MM.1S (cell line): ENCODE measurements around the gene KCNMB2.

Experiments used
- DNase-seq: peaks from one replicate; pipeline ENCODE4 v3.0.0-alpha.2; 2015
- H2AFZ ChIP-seq: fragments of 300-600 bp; sonication (generic); 2 replicates; pipeline ENCODE4 v1.6.0; 2016; ENCODE audit warnings: antibody characterized with exemption, low read length
- H3F3A ChIP-seq: fragments of 300-600 bp; sonication (generic); 2 replicates; pipeline ENCODE4 v1.6.1; 2016; ENCODE audit warnings: mild to moderate bottlenecking, antibody characterized with exemption, low read length, moderate library complexity, mixed read lengths; ENCODE audit not compliant: insufficient read depth
- H3K27ac ChIP-seq: fragments of 300-600 bp; sonication (generic); 2 replicates; pipeline ENCODE4 v1.5.1; 2016; ENCODE audit warnings: mild to moderate bottlenecking, low read length
- H3K27me3 ChIP-seq: fragments of 300-600 bp; sonication (generic); replicated peaks from 2 replicates; pipeline ENCODE4 v1.6.0; 2016; ENCODE audit warnings: low read length; ENCODE audit not compliant: insufficient read depth
- H3K36me3 ChIP-seq: fragments of 300-600 bp; sonication (generic); replicated peaks from 2 replicates; pipeline ENCODE4 v1.6.1; 2016; ENCODE audit warnings: mild to moderate bottlenecking, low read length, mixed read lengths; ENCODE audit not compliant: insufficient read depth
- H3K4me1 ChIP-seq: fragments of 300-600 bp; sonication (generic); 2 replicates; pipeline ENCODE4 v1.6.1; 2016; ENCODE audit warnings: low read length, mixed read lengths
- H3K4me2 ChIP-seq: fragments of 300-600 bp; sonication (generic); 2 replicates; pipeline ENCODE4 v1.6.0; 2016; ENCODE audit warnings: low read depth, low read length
- H3K4me3 ChIP-seq: fragments of 300-600 bp; sonication (generic); 2 replicates; pipeline ENCODE4 v1.5.1; 2016; ENCODE audit warnings: low read length, mixed read lengths
- H3K79me2 ChIP-seq: fragments of 300-600 bp; sonication (generic); 2 replicates; pipeline ENCODE4 v1.6.1; 2016; ENCODE audit warnings: mixed run types, low read length, mixed read lengths
- H3K9ac ChIP-seq: fragments of 300-600 bp; sonication (generic); 2 replicates; pipeline ENCODE4 v1.6.1; 2016; ENCODE audit warnings: low read length, mixed read lengths
- H3K9me2 ChIP-seq: fragments of 300-600 bp; sonication (generic); replicated peaks from 2 replicates; pipeline ENCODE4 v1.6.1; 2016; ENCODE audit warnings: mild to moderate bottlenecking, low read length, mixed read lengths; ENCODE audit not compliant: insufficient read depth
- H3K9me3 ChIP-seq: fragments of 300-600 bp; sonication (generic); replicated peaks from 2 replicates; pipeline ENCODE4 v1.6.1; 2016; ENCODE audit warnings: mild to moderate bottlenecking, low read length, mixed read lengths; ENCODE audit not compliant: insufficient read depth
- H4K20me1 ChIP-seq: fragments of 300-600 bp; sonication (generic); 2 replicates; pipeline ENCODE4 v1.6.1; 2016; ENCODE audit warnings: mild to moderate bottlenecking, low read length, moderate library complexity, mixed read lengths; ENCODE audit not compliant: insufficient read depth
- CTCF ChIP-seq: fragments of 300-600 bp; sonication (generic); IDR thresholded peaks from 2 replicates; pipeline ENCODE4 v1.5.1; 2016; ENCODE audit warnings: antibody characterized with exemption, low read length, mixed read lengths
- EZH2 ChIP-seq: fragments of 300-600 bp; sonication (generic); optimal IDR thresholded peaks from 2 replicates; pipeline ENCODE3; 2017; ENCODE audit warnings: low read depth, mild to moderate bottlenecking, antibody characterized with exemption, low read length, mixed read lengths
- EZH2phosphoT487 ChIP-seq: fragments of 300-600 bp; sonication (generic); IDR thresholded peaks from 2 replicates; pipeline ENCODE4 v1.6.1; 2018; ENCODE audit warnings: antibody characterized with exemption, low read length

Gene KCNMB2

GRCh38 chr3:178732824-178733223, 196.6 kb downstream of the KCNMB2 start:
- no peak overlapping the region for H3K4me2 ChIP-seq
- no peaks in the 10 kb centered on the region for H3K79me2 ChIP-seq
- H3K9me2 ChIP-seq: no peaks in the 10 kb centered on the region
- H3K9me3 ChIP-seq: no peaks in the 10 kb centered on the region
- DNase-seq: no peak
- no peaks in the 10 kb centered on the region for H3F3A ChIP-seq
- H3K27me3 ChIP-seq: no peaks in the 10 kb centered on the region
- H3K4me1 ChIP-seq: no peaks in the 10 kb centered on the region
- no peak overlapping the region for H2AFZ ChIP-seq
- H3K36me3 ChIP-seq: no peaks in the 10 kb centered on the region
- H3K27ac ChIP-seq: no peak overlapping the region
- no peak for TF ChIP-seq EZH2
- TF ChIP-seq EZH2phosphoT487: no peak
- no peak for TF ChIP-seq CTCF
- no peak overlapping the region for H3K9ac ChIP-seq
- no peak overlapping the region for H3K4me3 ChIP-seq
- H4K20me1 ChIP-seq: no peaks in the 10 kb centered on the region

- no peak overlapping the region for H2AFZ ChIP-seq
- H3K4me2 ChIP-seq: no peak overlapping the region
- no peak overlapping the region for H3K4me3 ChIP-seq
- H3K9me2 ChIP-seq: no peaks in the 10 kb centered on the region
- H3K9me3 ChIP-seq: no peaks in the 10 kb centered on the region
- no peaks in the 10 kb centered on the region for H3F3A ChIP-seq
- TF ChIP-seq EZH2 (no peak), CTCF (no peak), EZH2phosphoT487 (no peak)
- no peak for DNase-seq
- no peaks in the 10 kb centered on the region for H3K79me2 ChIP-seq
- H3K36me3 ChIP-seq: no peaks in the 10 kb centered on the region
- H3K4me1 ChIP-seq: no peaks in the 10 kb centered on the region
- no peaks in the 10 kb centered on the region for H3K27me3 ChIP-seq
- no peaks in the 10 kb centered on the region for H4K20me1 ChIP-seq
- H3K9ac ChIP-seq: no peak overlapping the region
- H3K27ac ChIP-seq: no peak overlapping the region
Observed at GRCh38 chr3:178735032-178735674, 198.9 kb downstream of the KCNMB2 start.

- no peaks in the 10 kb centered on the region for H3K79me2 ChIP-seq
- no peak for DNase-seq
- TF ChIP-seq EZH2phosphoT487 (no peak), CTCF (no peak)
- H3K27ac ChIP-seq: no peak overlapping the region
- H2AFZ ChIP-seq: no peak overlapping the region
- no peak overlapping the region for H3K4me3 ChIP-seq
- H3K4me1 ChIP-seq: no peaks in the 10 kb centered on the region
- no peaks in the 10 kb centered on the region for H3K27me3 ChIP-seq
- no peaks in the 10 kb centered on the region for H3F3A ChIP-seq
- H3K9me3 ChIP-seq: no peaks in the 10 kb centered on the region
- H3K4me2 ChIP-seq: no peak overlapping the region
- H3K36me3 ChIP-seq: no peaks in the 10 kb centered on the region
- no peaks in the 10 kb centered on the region for H3K9me2 ChIP-seq
- no peak overlapping the region for H3K9ac ChIP-seq
- H4K20me1 ChIP-seq: no peaks in the 10 kb centered on the region
Observed at GRCh38 chr3:178736300-178736699, 200.1 kb downstream of the KCNMB2 start.
